Heart right ventricle (tissue), 16 donors: Measurements from ENCODE around the gene HOXD11. TPM values are rescaled to one million over a fixed set of nuclear protein-coding genes. Genes with fewer than 3 reads are reported as not detected.

Source experiments
- ATAC-seq, 8 donors: fragments of 200-7000 bp; cut with Tn5 transposase; one replicate each; pipeline ENCODE4 v1.9.1; 2020; ENCODE audit warnings: mild to moderate bottlenecking in 8 of 8, moderate library complexity in 8 of 8, moderate number of reproducible peaks in 1 of 8
- DNase-seq, 2 donors: peaks; one replicate each; pipeline ENCODE4 v3.0.0-alpha.2; 2020
- H3K27ac ChIP-seq, 10 donors: fragments of 200-600 bp; sonication (generic) in 2 of 10; one replicate each; pipeline versions ENCODE4 v1.5.0 to v1.8.0; 2020 to 2022; ENCODE audit warnings: mild to moderate bottlenecking in 3 of 10
- H3K27me3 ChIP-seq, 7 donors: fragments of 200-600 bp; one replicate each; pipeline ENCODE4 v1.8.0; 2021 to 2022; ENCODE audit warnings: mild to moderate bottlenecking in 2 of 7
- H3K36me3 ChIP-seq, 9 donors: fragments of 200-600 bp; sonication (generic) in 1 of 9; one replicate each; pipeline versions ENCODE4 v1.5.0 to v1.8.0; 2020 to 2022; ENCODE audit warnings: mild to moderate bottlenecking in 2 of 9
- H3K4me1 ChIP-seq, 9 donors: fragments of 200-600 bp; sonication (generic) in 1 of 9; one replicate each; pipeline versions ENCODE4 v1.5.0 to v1.8.0; 2020 to 2022; ENCODE audit warnings: mild to moderate bottlenecking in 4 of 9
- H3K4me3 ChIP-seq, 10 donors: fragments of 200-600 bp; sonication (generic) in 2 of 10; one replicate each; pipeline versions ENCODE4 v1.5.0 to v1.8.0; 2020 to 2022; ENCODE audit warnings: mild to moderate bottlenecking in 7 of 10, moderate library complexity in 2 of 10
- H3K9me3 ChIP-seq, 11 donors: fragments of 200-600 bp in 10 of 11; sonication (generic) in 2 of 11; one replicate each; pipeline versions ENCODE4 v1.5.0 to v1.8.0; 2013 to 2022; ENCODE audit warnings: mild to moderate bottlenecking in 2 of 11, control low read depth in 1 of 11, moderate library complexity in 1 of 11
- WGBS, 2 donors: extraction: QIAGEN DNeasy Blood & Tissue Kit; methylation state at CpG; one replicate each; pipeline ENCODE4 v1.1.7; 2013; ENCODE audit warnings: inconsistent platforms in 1 of 2; 5-methylcytosine and 5-hydroxymethylcytosine counted together
- intact Hi-C, 10 donors: fragments of 100-400 bp; cut with DNase I; formaldehyde crosslinking; loops; one replicate each; pipeline versions ENCODE4 v1.11.1 to v1.14.2; 2022
- polyA plus RNA-seq, 2 donors: library from polyadenylated mRNA; stranded (reverse); fragments of 200-250 nt; gene quantifications; one replicate each; pipeline ENCODE4 v1.2.3, GENCODE V29; 2013
- total RNA-seq, 10 donors: library from RNA; stranded (reverse); fragmentation: NEBNext Ultra II Directional in 3 of 10; extraction: Animal tissue kit (Norgen Biotek cat#: 25700) in 3 of 10; gene quantifications; one replicate each; pipeline versions ENCODE4 v1.2.1 to v1.2.4, GENCODE V29; 2021 to 2023
- TF ChIP-seq, protein P1 (sequence below), 9 donors: fragments of 200-600 bp; sonication (generic) in 2 of 9; IDR thresholded peaks; one replicate each; pipeline versions ENCODE4 v1.5.0 to v1.8.0; 2021 to 2022; ENCODE audit warnings: antibody characterized with exemption in 9 of 9, mild to moderate bottlenecking in 5 of 9, moderate library complexity in 1 of 9
- donor health status: Arrhythmogenic right ventricular cardiomyopathy.
- donor health status: ischemic (EF 13 %, LVEDD 7.1; RV severe dilation, severe dysfunction).
- donor health status: healthy with polysubstance abuse.
- donor health status: DM: no; HTN: yes; CAD: no.
- donor health status: DM: no; HTN: no; CAD: no.
- donor health status: ischemic (EF 25% LVEDD 6.9; RV normal size, moderate dysfunction).
- donor health status: ischemic (EF 25% LVEDD 5.7; RV mildly dilated, moderate dysfunction).
- donor health status: healthy.
- donor health status: DM: yes; HTN: yes; CAD: no.
- donor health status: Ischemic cardiomyopathy.
- donor health status: ischemic (EF 35%, LVEDD 5.7; RV mildly dilated, moderate dysfunction).
- donor health status: nonischemic (EF 11% LVEDD 7.7; RV severe dilation, severe dysfunction).
- donor health status: DM: yes; HTN: yes; CAD: no.
- donor health status: PGD.
- donor health status: ischemic (EF 29% LVEDD 5.4; RV normal size, mild dysfunction).
- donor health status: nonischemic (EF 23%, LVEDD 6.1; RV moderate dilation, normal function).

Gene HOXD11
- total and polyA plus RNA-seq, 12 donors: not detected

- TF ChIP-seq, protein P1, sequence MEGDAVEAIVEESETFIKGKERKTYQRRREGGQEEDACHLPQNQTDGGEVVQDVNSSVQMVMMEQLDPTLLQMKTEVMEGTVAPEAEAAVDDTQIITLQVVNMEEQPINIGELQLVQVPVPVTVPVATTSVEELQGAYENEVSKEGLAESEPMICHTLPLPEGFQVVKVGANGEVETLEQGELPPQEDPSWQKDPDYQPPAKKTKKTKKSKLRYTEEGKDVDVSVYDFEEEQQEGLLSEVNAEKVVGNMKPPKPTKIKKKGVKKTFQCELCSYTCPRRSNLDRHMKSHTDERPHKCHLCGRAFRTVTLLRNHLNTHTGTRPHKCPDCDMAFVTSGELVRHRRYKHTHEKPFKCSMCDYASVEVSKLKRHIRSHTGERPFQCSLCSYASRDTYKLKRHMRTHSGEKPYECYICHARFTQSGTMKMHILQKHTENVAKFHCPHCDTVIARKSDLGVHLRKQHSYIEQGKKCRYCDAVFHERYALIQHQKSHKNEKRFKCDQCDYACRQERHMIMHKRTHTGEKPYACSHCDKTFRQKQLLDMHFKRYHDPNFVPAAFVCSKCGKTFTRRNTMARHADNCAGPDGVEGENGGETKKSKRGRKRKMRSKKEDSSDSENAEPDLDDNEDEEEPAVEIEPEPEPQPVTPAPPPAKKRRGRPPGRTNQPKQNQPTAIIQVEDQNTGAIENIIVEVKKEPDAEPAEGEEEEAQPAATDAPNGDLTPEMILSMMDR (IDR thresholded peaks at IDR 0.05): no peak
- no peak for DNase-seq
- ATAC-seq: no peak
- Histone ChIP-seq H3K27ac (no peak overlapping the region), H3K9me3 (no peaks in the 10 kb centered on the region), H3K4me3 (no peak overlapping the region), H3K27me3 (peaks cover 38 to 100% (median 99%) of the 10 kb centered on the region in 7 donors), H3K36me3 (no peaks in the 10 kb centered on the region), H3K4me1 (peaks cover 0 to 4% (median 0%) of the 10 kb centered on the region in 9 donors)
- intact Hi-C loops: no loop called here
Measured at GRCh38 chr2:176146645-176147044, 39.6 kb downstream of the HOXD11 start.

DNA sequence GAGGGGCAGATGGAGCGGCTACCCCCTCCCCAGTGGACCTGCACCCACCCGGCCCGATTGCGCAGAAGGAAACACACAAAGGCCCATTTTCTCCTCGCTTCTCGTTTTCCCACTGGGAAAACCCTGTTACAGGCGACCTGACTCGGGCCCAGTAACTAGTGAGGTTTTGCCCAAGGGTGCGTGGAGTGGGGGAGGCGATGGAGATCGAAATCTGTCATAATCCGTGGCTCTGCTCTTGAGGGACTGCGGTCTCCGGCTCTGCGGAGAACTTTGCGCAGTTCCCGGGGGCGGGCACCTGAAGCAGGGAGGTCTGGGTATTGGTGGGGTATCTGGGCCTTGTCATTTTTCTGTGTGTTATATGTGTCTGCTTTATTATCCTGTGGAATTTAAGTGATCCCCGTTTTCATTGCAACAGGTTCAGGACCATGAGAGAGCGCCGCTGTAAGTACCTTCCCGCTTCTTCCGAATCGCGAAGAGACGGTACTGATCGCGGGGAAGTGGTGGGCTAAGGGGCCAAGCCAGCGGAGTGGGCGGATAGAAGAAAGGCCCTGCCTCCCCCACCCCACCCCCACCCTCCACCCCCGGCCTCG lies 40.2 kb downstream of the HOXD11 start:
- TF ChIP-seq, protein P1 (IDR thresholded peaks at IDR 0.05): no peak
- H3K36me3 ChIP-seq: no peaks in the 10 kb centered on the region
- no peaks in the 10 kb centered on the region for H3K9me3 ChIP-seq
- H3K27ac ChIP-seq: no peak overlapping the region
- WGBS, 2 donors: 18 to 28% methylated on average over 32 of the region's 32 CpGs
- H3K4me1 ChIP-seq: peaks cover 0 to 8% (median 0%) of the 10 kb centered on the region in 9 donors
- intact Hi-C loops: no loop called here
- no peak for DNase-seq
- H3K4me3 ChIP-seq: no peak overlapping the region
- ATAC-seq: no peak
- H3K27me3 ChIP-seq: peaks cover 43 to 100% (median 100%) of the 10 kb centered on the region in 7 donors

DNA sequence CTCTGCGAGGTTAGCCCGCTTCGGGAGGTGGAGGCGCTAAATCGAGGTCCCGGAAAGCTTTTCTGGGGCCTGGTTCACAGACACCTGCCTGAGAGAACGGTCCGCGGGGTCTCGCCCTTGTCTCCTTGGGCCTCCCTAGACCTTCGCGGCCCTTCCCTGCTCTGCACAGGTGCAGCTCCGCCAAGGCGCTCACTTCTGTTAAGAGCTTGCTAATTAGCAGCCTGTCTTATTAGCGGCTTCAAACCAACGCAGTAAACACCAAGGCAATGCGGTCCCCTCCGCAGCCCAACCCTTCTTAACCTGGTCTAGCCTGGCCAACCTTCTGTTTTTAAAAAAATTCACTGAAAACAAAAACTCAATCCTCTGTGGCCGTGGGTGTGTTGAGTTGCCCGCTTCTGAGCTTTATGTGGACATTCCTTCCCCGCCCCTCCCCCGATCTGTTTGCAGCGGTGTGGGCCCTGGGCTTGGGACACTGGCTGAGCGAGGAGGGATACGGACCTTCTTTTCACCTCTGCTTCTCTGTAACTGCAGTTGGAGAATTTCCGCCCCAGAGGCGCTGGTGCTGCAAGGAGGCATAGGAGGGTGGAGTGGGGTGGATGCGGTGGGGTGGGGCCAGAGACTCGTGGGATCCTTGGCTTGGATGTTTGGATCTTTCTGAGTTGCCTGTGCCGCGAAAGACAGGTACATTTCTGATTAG lies 40.9 kb downstream of the HOXD11 start:
- TF ChIP-seq, protein P1 (IDR thresholded peaks at IDR 0.05): no peak
- WGBS, 2 donors: 10 to 20% methylated on average over 31 of the region's 31 CpGs
- Histone ChIP-seq H3K4me1 (peaks cover 0 to 12% (median 0%) of the 10 kb centered on the region in 9 donors), H3K4me3 (no peak overlapping the region), H3K27me3 (peaks cover 47 to 100% (median 100%) of the 10 kb centered on the region in 7 donors), H3K36me3 (no peaks in the 10 kb centered on the region), H3K9me3 (no peaks in the 10 kb centered on the region), H3K27ac (no peak overlapping the region)
- intact Hi-C loops: no loop called here
- ATAC-seq: no peak
- DNase-seq: no peak

- Histone ChIP-seq H3K27ac (no peak overlapping the region), H3K9me3 (no peaks in the 10 kb centered on the region), H3K4me3 (no peak overlapping the region), H3K36me3 (no peaks in the 10 kb centered on the region), H3K27me3 (peaks cover 51 to 100% (median 100%) of the 10 kb centered on the region in 7 donors), H3K4me1 (peaks cover 0 to 12% (median 0%) of the 10 kb centered on the region in 9 donors)
- 25 to 36% methylated on average over 11 of the region's 11 CpGs for WGBS, 2 donors
- TF ChIP-seq, protein P1 (IDR thresholded peaks at IDR 0.05): no peak
- DNase-seq: no peak
- no peak for ATAC-seq
- intact Hi-C loops: no loop called here
Measured at GRCh38 chr2:176148751-176149421, 41.8 kb downstream of the HOXD11 start.
